Activated T-cell treated with anti-CD3 and anti-CD28 coated beads, Interleukin-2, amount 50 U/mL, for 72 hours (primary cell): Measurements from ENCODE around the gene SLC35G2. TPM values are rescaled to one million over a fixed set of nuclear protein-coding genes. Genes with fewer than 3 reads are reported as not detected.
"Not testable (repeated sequence)": the region's sequence is repeated elsewhere in the genome, so short reads cannot be mapped to it uniquely, and the experiment has no call there.

Source experiments
- ATAC-seq, 2 donors: fragments of 150-1000 bp; cut with Tn5 transposase; replicated peaks in 1 of 2; 2 replicates each; pipeline ENCODE4 v1.10.0; 2021; ENCODE audit warnings: moderate library complexity in 2 of 2, mild to moderate bottlenecking in 1 of 2
- DNase-seq, 2 donors: peaks; one replicate each; pipeline ENCODE4 v3.0.0; 2021 to 2022; ENCODE audit warnings: mixed read lengths in 1 of 2
- H3K27ac Mint-ChIP-seq: one replicate; pipeline ENCODE4 v1.8.0; 2022; ENCODE audit warnings: mild to moderate bottlenecking, moderate library complexity, mixed read lengths
- H3K27me3 Mint-ChIP-seq: one replicate; pipeline ENCODE4 v1.8.0; 2022; ENCODE audit warnings: low read depth, mixed read lengths
- H3K36me3 Mint-ChIP-seq, 2 donors: one replicate each; pipeline ENCODE4 v1.8.0; 2022; ENCODE audit warnings: mixed read lengths in 2 of 2, mild to moderate bottlenecking in 1 of 2; ENCODE audit not compliant: insufficient read depth in 2 of 2
- H3K4me1 Mint-ChIP-seq: one replicate; pipeline ENCODE4 v1.8.0; 2022; ENCODE audit warnings: low read depth, mixed read lengths
- H3K4me3 Mint-ChIP-seq, 2 donors: one replicate each; pipeline ENCODE4 v1.8.0; 2022; ENCODE audit warnings: mild to moderate bottlenecking in 2 of 2, mixed read lengths in 2 of 2, moderate library complexity in 2 of 2
- H3K9me3 Mint-ChIP-seq, 2 donors: one replicate each; pipeline ENCODE4 v1.8.0; 2022; ENCODE audit warnings: mixed read lengths in 2 of 2
- total RNA-seq, 2 donors: library from RNA; stranded (reverse); gene quantifications; one replicate each; pipeline ENCODE4 v1.2.3, GENCODE V29; 2022

SLC35G2 gene
- total RNA-seq, 2 donors from 2014 or later: 3.7 to 5.4 TPM

DNA sequence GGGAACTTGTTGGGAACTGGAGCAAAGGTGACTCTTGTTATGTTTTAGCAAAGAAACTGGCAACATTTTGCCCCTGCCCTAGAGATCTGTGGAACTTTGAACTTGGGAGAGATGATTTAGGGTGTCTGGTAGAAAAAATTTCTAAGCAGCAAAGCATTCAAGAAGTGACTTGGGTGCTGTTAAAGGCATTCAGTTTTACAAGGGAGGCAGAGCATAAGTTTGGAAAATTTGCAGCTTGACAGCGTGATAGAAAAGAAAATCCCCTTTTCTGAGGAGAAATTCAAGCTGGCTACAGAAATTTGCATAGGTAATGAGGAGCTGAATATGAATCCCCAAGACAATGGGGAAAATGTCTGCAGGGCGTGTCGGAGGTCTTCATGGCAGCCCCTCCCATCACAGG is 53.3 kb downstream of the SLC35G2 start:
- H3K4me1 Mint-ChIP-seq: peaks cover 40% of the 10 kb centered on the region
- H3K27ac Mint-ChIP-seq, H3K4me3 Mint-ChIP-seq: not testable (repeated sequence)

DNA sequence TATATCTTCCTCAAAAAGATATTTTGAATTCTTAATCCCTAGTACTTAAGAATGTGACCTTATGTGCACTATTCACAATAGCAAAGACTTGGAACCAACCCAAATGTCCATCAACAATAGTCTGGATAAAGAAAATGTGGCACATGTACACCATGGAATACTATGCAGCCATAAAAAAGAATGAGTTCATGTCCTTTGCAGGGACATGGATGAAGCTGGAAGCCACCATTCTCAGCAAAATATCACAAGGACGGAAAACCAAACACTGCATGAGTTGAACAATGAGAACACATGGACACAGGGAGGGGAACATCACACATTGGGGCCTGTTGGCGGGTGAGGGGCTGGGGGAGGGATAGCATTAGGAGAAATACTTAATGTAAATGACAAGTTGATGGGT is 60.6 kb downstream of the SLC35G2 start:
- DNase-seq, ATAC-seq, H3K36me3 Mint-ChIP-seq, H3K27ac Mint-ChIP-seq, H3K4me3 Mint-ChIP-seq, H3K27me3 Mint-ChIP-seq, H3K9me3 Mint-ChIP-seq: not testable (repeated sequence)
- peaks cover 36% of the 10 kb centered on the region for H3K4me1 Mint-ChIP-seq

More for the DNA sequence above, 53.3 kb downstream of the SLC35G2 start:
- H3K27me3 Mint-ChIP-seq, DNase-seq, ATAC-seq: not testable (repeated sequence)
- Mint-ChIP-seq H3K9me3 (peaks cover 4 to 14% of the 10 kb centered on the region in 2 donors), H3K36me3 (peaks cover 20 to 41% of the 10 kb centered on the region in 2 donors)

- Mint-ChIP-seq H3K36me3 (peaks cover 5% of the 10 kb centered on the region in 2 donors), H3K9me3 (peaks cover 2 to 3% of the 10 kb centered on the region in 2 donors), H3K4me3 (no peak overlapping the region), H3K27me3 (no peaks in the 10 kb centered on the region), H3K4me1 (peaks cover 62% of the 10 kb centered on the region), H3K27ac (peak overlapping the region; percentile 14)
- ATAC-seq (peak; percentile 47 to 73), DNase-seq (no peak)
Observed at GRCh38 chr3:136882571-136882970, 63.6 kb downstream of the SLC35G2 start.

GRCh38 chr3:136883967-136884720 is 65.2 kb downstream of the SLC35G2 start:
- Mint-ChIP-seq H3K36me3 (peaks cover 4 to 6% of the 10 kb centered on the region in 2 donors), H3K9me3 (no peaks in the 10 kb centered on the region), H3K4me3 (peak overlapping the region; percentile 9 to 15), H3K27ac (peak overlapping the region; percentile 75), H3K27me3 (no peaks in the 10 kb centered on the region), H3K4me1 (peaks cover 73% of the 10 kb centered on the region)
- DNase-seq (no peak), ATAC-seq (no peak)

GRCh38 chr3:136885357-136886213 is 66.7 kb downstream of the SLC35G2 start:
- peak; percentile 40 to 52 for ATAC-seq
- DNase-seq: peak in 1 of 2 donors; percentile 10
- H3K27me3 Mint-ChIP-seq: no peaks in the 10 kb centered on the region
- peak overlapping the region; percentile 82 for H3K27ac Mint-ChIP-seq
- peak overlapping the region; percentile 38 to 59 for H3K4me3 Mint-ChIP-seq
- peaks cover 0 to 1% of the 10 kb centered on the region in 2 donors for H3K9me3 Mint-ChIP-seq
- peaks cover 5 to 14% of the 10 kb centered on the region in 2 donors for H3K36me3 Mint-ChIP-seq
- peaks cover 75% of the 10 kb centered on the region for H3K4me1 Mint-ChIP-seq

- peaks cover 3 to 8% of the 10 kb centered on the region in 2 donors for H3K9me3 Mint-ChIP-seq
- ATAC-seq (no peak), DNase-seq (no peak)
- peaks cover 8 to 24% of the 10 kb centered on the region in 2 donors for H3K36me3 Mint-ChIP-seq
- no peak overlapping the region for H3K27ac Mint-ChIP-seq
- peaks cover 71% of the 10 kb centered on the region for H3K4me1 Mint-ChIP-seq
- no peaks in the 10 kb centered on the region for H3K27me3 Mint-ChIP-seq
- H3K4me3 Mint-ChIP-seq: no peak overlapping the region
Observed at GRCh38 chr3:136889947-136890346, 71.0 kb downstream of the SLC35G2 start.

DNA sequence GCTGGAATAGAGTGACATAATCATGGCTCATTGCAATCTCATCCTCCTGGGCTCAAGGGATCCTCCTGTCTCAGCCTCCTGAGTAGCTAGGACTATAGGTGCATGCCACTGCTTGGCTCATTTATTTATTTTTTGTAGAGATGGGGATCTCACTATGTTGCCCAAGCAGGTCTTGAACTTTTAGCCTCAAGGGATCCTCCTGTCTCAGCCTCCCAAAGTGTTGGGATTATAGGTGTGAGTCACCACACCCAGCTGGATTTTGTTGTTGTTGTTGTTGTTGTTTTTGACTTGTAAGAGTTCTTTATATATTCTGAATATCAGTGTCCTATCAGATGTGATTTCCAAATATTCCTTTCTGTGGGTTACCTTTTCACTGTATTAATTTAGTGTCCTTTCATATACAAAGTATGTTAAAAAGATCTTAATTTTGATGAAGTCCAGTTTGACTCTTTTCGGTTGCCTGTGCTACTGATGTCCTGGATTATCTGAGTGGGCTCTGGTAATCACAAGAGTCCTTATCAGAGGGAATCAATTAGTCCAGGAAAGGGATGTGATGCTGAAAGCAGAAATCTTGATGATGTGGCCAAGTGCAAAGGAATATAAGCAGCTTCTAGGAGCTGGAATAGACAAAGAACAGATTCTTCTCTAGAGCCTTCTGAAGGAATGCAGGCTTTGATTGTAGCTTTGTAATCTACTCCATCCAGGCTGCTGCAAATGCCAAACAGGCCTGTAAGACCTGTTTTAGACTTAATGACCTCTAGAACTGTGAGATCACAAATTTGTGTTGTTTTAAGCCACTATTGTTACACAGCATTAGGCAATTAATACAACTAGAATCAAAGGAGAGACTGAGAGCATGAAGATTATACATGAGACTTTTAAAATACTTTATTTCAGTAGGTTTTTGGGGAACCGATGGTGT is 73.3 kb downstream of the SLC35G2 start:
- Mint-ChIP-seq H3K9me3 (peaks cover 3 to 8% of the 10 kb centered on the region in 2 donors), H3K36me3 (peaks cover 11 to 24% of the 10 kb centered on the region in 2 donors), H3K4me3 (no peak overlapping the region), H3K4me1 (peaks cover 48% of the 10 kb centered on the region), H3K27ac (peak overlapping the region; percentile 51), H3K27me3 (no peaks in the 10 kb centered on the region)
- DNase-seq (no peak), ATAC-seq (no peak)

DNA sequence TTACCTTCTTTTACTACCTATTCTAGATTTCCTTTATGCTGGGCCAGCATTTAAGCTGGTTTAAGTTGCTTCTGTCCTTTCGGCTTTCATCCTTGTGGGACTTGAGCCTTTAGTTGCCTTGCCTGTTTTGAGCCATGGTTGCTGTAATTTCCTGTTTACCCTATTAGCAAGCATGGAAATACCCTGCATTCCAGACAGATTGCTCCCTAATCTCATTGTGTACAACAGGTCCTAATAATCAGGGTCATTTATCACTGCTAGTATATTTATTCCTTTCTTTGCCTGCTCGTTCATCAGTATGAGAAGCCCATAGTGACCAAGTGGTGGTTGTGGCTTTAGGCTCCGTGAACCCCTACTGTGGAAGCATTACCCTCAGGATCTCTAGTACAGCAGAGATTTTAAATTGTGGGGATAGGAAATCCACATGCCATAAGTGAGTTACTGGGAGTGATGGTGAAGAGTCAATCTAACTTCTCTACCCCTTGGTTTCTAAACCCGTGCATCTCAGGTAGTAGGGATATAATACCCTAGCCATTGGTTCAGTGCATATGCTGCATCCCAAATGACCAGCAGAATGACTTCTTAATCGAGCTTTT is 75.0 kb downstream of the SLC35G2 start:
- H3K4me1 Mint-ChIP-seq: peaks cover 40% of the 10 kb centered on the region
- H3K27me3 Mint-ChIP-seq: no peaks in the 10 kb centered on the region
- DNase-seq (no peak), ATAC-seq (no peak)
- no peak overlapping the region for H3K4me3 Mint-ChIP-seq
- H3K36me3 Mint-ChIP-seq: peaks cover 11 to 21% of the 10 kb centered on the region in 2 donors
- no peak overlapping the region for H3K27ac Mint-ChIP-seq
- H3K9me3 Mint-ChIP-seq: peaks cover 3 to 8% of the 10 kb centered on the region in 2 donors

- not testable (repeated sequence) for H3K4me3 Mint-ChIP-seq, H3K27me3 Mint-ChIP-seq, ATAC-seq, DNase-seq
- Mint-ChIP-seq H3K9me3 (peaks cover 0 to 10% of the 10 kb centered on the region in 2 donors), H3K36me3 (peaks cover 6 to 19% of the 10 kb centered on the region in 2 donors), H3K4me1 (peaks cover 58% of the 10 kb centered on the region), H3K27ac (peak overlapping the region; percentile 55)
Observed at GRCh38 chr3:136897171-136897570, 78.2 kb downstream of the SLC35G2 start.

GRCh38 chr3:136898549-136898948 is 79.6 kb downstream of the SLC35G2 start:
- ATAC-seq (no peak), DNase-seq (no peak)
- Mint-ChIP-seq H3K4me3 (peak overlapping the region in 1 of 2 donors; percentile 7), H3K27me3 (no peaks in the 10 kb centered on the region), H3K36me3 (peaks cover 9 to 27% of the 10 kb centered on the region in 2 donors), H3K4me1 (peaks cover 57% of the 10 kb centered on the region), H3K27ac (peak overlapping the region; percentile 64), H3K9me3 (peaks cover 1 to 11% of the 10 kb centered on the region in 2 donors)

- Mint-ChIP-seq H3K4me1 (peaks cover 53% of the 10 kb centered on the region), H3K4me3 (peak overlapping the region in 1 of 2 donors; percentile 82), H3K36me3 (peaks cover 10 to 30% of the 10 kb centered on the region in 2 donors), H3K9me3 (peaks cover 1 to 10% of the 10 kb centered on the region in 2 donors), H3K27me3 (no peaks in the 10 kb centered on the region), H3K27ac (no peak overlapping the region)
- no peak for DNase-seq
- ATAC-seq: peak in 1 of 2 donors; percentile 13
Observed at GRCh38 chr3:136898954-136899353, 80.0 kb downstream of the SLC35G2 start.

- peaks cover 10 to 33% of the 10 kb centered on the region in 2 donors for H3K36me3 Mint-ChIP-seq
- peak; percentile 92 to 93 for ATAC-seq
- H3K4me3 Mint-ChIP-seq: peak overlapping the region; percentile 58 to 82
- H3K27me3 Mint-ChIP-seq: no peaks in the 10 kb centered on the region
- peaks cover 50% of the 10 kb centered on the region for H3K4me1 Mint-ChIP-seq
- peaks cover 1 to 9% of the 10 kb centered on the region in 2 donors for H3K9me3 Mint-ChIP-seq
- DNase-seq: no peak
- H3K27ac Mint-ChIP-seq: peak overlapping the region; percentile 91
Observed at GRCh38 chr3:136899622-136900158, 80.8 kb downstream of the SLC35G2 start.
